Right hindlimb (tissue), 1 donor: ENCODE measurements around the gene USP4.
"Not testable (repeated sequence)": the region's sequence is repeated elsewhere in the genome, so short reads cannot be mapped to it uniquely, and the experiment has no call there.

Experiments
- DNase-seq: peaks from one replicate; pipeline ENCODE4 v3.0.0-alpha.2; 2018

The USP4 gene

DNA sequence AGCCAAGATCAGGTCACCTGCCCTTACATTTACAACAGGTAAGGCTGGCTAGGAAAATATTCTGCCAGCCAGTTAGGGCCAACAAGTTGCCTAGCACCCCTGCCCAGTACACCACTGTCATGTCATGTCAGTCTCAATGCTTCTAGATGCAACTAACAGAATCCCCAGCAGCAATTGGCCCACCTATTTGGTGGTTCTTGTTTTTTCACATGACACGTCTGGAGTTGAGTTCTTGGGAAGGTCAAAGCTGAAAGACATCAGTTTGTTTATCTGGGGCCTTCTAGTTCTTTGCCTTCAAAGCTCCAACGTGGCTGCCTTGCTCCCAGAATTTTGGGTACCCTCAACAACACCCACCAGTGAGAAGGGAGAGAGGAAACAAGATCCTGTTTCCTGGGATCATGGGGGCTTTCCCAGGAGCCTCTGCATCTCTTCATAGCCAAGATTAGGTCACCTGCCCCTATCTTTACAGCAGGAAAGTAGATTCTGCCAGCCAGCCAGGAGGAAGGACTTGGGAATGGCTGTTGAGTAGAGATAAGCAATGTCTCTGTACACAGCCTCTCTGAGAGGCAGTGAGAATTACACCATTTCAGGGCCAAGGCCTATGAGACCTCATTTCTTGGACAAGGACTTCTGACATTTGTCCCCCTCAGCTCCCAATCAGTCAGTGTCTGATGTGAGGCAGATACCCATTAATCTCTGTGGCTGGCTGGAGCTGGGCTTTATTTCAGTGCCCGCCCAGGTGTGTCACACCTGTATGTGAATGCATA is 9.7 kb upstream of the USP4 start:
- no peak for DNase-seq

GRCh38 chr3:49348361-49348760 is 8.5 kb upstream of the USP4 start:
- DNase-seq: not testable (repeated sequence)

GRCh38 chr3:49346797-49347251 is 7.0 kb upstream of the USP4 start:
- DNase-seq: no peak

GRCh38 chr3:49343163-49343562 is 3.3 kb upstream of the USP4 start:
- DNase-seq: no peak

GRCh38 chr3:49341996-49342395 is 2.1 kb upstream of the USP4 start:
- DNase-seq: no peak

DNA sequence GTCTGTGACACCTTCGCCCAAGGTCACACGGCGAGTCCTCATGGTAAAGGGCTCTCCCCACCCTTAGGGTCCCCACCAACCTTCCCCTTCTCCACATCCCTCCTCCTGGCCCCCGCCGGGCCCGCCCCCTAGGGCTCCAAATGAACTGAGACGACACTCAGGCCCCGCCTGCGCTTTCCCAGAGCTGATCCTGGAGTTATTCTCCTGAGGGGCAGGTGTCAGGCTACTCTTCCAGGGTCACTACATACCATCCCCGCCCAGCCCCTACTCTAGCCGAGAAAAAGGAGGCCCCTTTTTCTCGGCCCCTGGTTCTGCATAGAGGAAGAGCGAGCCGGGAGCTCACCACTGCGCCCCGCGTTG is 292 bp downstream of the USP4 start:
- DNase-seq: no peak

DNA sequence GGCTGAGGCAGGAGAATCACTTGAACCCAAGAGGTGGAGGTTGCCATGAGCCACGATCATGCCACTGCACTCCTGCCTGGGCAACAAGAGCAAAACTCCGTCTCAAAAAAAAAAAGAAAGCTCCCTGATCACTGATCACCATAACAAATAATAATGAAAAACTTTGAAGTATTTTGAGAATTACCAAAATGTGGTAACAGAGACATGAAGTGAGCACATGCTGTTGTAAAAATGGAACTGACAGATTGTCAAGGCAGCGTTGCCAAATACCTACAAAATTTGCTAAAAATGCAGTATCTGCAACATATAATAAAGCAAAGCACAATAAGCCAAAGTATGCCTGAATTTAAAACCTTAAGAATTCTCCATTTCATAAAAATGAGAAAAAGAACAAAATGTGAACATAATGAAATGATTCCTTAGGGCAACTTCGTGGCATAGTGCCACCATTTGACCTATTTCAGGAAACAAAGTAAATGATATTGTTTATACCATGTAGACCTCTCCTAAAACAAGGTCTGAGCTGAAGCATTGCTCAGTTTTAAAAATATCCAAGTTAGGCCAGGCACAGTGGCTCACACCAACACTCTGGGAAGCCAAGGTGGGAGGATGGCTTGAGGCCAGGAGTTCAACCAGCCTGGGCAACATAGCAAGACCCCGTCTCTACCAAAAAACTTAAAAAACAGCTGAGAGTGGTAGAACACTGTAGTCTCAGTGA is 5.8 kb downstream of the USP4 start:
- DNase-seq: no peak

DNA sequence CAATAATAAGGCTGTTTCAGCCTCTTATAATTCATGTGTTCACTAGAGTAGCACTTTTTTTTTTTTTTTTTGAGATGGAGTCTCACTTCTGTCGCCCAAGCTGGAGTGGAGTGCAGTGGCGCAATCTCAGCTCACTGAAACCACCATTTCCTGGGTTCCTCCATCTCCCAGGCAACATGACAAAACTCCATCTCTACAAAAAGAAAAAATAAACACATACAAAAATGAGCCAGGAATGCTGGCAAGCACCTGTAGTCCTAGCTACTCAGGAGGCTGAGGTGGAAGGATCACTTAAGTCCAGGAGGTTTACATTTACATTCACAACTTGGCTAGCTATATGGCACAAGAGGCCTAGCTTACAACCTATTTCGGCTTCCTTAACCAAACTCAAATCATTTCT is 6.8 kb downstream of the USP4 start:
- no peak for DNase-seq

GRCh38 chr3:49329186-49329585 is 10.7 kb downstream of the USP4 start:
- no peak for DNase-seq

DNA sequence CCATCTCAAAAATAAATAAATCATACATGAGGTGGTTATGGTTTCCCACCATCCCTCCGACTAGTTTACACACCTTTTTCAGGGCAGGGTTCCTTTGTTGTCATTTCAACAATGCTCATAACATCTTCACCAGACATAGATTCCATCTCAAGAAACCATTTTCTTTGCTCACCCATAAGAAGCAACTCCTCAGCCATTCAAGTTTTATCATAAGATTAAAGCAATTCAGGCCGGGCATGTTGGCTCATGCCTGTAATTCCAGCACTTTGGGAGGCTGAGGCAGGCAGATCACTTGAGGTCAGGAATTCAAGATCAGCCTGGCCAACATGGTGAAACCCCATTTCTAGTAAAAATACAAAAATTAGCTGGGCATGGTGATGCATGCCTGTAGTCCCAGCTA is 11.5 kb downstream of the USP4 start:
- DNase-seq: not testable (repeated sequence)

DNA sequence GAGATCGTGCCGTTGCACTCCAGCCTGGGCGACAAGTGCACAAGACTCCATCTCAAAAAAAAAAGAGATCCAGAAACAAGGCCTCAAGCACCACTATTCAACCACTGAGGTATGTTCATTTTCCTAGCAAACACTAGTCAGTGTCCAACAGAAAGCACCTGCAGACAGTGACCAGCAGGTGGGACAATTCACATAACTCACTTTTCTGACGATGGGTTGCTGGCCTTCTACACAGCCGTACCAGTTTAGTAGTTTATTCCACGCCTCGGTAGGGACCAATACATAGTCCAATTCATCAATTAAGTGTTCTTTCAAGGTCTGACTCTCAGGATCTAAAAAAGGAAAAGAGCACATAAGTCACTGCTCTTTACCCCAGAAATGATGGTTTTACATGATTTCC is 12.4 kb downstream of the USP4 start:
- DNase-seq: no peak

GRCh38 chr3:49324768-49325167 is 15.1 kb downstream of the USP4 start:
- no peak for DNase-seq

- no peak for DNase-seq
These were observed 23.0 kb downstream of the USP4 start for GRCh38 chr3:49316696-49317457.

- DNase-seq: no peak
These were observed 25.8 kb downstream of the USP4 start for GRCh38 chr3:49313896-49314688.

DNA sequence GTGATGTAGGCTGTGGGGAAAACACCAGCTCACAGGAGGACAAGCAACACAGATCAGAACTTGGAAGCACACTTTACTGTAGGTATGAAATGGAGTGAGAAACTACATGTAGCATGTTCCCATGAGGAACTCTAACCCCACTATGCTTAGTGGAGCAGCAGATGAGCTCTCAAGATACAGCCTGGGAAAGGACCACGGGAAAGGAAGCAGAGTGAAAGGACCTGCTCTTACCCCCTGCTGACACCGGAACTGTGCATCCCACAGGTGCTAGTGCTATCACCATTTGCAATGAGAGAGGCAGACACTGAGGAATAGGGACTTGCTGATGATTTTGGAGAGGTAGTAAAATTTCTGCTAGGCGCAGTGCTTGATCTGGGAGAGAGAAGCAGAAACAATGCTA is 28.6 kb downstream of the USP4 start:
- no peak for DNase-seq

- no peak for DNase-seq
These were observed 29.2 kb downstream of the USP4 start for GRCh38 chr3:49310677-49311076.

DNA sequence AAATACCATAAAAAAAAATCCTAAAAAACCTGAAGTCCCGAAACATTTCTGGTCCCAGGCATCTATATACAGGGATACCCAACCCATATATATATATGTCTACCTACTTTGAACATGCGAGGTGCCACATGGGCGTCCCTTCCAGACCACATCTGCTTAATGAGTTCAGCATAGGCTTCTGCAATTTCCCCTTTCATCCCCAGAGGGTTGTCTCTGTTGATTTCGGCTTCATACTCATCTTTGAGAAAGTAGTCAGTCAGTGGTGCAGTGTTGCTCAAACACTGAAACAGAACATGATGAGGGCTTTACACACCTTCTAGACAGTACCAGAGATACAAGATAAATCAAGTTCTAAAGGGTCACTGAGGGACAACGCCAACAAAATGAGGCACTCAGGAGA is 34.2 kb downstream of the USP4 start:
- DNase-seq: no peak

DNA sequence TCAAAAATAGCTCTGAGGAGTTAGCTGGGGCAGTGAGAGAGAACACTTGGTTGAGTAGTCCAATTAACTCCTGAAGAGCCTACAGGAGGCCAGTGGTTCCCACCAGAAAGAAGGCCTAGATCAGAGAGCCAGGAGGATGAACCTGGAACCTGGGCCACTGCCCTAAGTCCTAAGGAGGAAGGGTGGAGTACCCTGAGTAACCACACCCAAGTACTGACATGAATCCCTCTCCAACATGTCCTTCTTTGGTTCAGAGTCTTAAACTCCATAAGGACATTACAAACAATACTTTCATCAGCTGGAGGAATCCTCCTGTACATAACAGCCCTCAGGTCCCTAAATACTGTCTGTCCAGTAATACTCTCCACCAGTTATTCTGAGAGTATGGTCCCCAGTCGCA is 37.2 kb downstream of the USP4 start:
- DNase-seq: no peak

DNA sequence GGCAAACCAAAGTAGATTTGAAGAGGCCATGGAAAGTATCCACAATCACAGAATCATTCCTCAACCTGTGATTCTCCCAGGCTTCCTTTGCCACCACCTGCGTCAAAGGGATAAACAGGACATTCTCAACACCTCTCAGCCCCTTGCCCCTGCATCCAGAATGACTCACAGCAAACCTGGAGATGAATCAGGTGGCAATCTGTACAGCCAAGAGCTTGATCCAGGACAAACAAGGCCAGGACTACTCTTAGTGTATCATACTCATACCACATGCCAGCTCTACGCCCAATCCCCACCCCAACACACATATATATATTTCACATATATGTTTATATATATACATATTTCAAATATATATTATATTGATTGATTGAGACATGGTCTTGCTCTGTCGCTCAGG is 39.3 kb downstream of the USP4 start:
- DNase-seq: no peak

DNA sequence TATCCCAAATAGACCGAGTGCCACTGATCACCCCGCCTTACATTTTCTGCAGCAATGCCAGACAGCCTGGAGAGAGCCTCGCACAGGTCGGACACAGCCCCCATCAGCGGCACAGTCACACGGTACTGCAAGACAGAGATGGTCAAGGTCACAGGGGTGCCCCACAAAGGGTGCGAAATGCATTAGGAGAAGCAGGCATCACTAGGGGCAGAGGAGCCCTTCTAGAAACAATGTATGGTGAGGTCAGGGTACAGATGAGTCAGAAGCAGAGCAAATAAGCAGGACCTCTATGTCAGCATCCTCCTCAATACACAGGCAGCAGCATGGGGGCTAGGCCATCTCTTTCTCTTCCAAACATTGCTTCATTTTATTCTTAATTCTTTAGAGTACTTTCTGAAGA is 41.3 kb downstream of the USP4 start:
- DNase-seq: no peak

DNA sequence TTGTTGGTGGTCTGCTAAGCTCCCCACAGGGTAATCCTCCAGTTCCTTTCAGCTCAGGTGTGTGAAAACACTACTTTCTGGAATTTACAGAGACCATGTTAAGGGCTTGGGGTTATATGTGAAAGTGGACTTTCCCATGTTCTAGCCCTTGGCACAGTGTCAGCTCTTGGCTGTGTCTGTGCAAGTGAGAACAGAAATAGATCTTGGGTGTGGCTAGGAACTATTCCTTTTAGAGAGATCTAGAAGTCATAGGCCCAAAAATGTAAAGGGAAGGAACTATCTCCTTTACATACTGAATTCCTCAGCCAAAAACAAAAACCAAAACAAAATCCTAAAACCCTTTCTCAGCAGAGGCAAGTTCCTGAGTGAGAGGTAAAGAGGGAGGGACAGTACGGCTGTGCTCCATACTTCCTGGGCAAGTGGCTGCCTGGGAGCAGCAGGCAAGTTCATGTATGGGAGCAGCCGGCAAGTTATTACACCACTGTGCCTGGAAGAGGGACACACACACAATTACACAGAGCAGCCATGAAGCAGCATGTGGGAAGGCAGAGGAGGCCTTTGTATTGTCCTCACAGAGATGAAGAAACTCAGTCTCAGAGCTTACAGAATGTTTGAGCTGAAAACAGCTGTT is 43.0 kb downstream of the USP4 start:
- no peak for DNase-seq

- no peak for DNase-seq
These were observed 44.3 kb downstream of the USP4 start for GRCh38 chr3:49295489-49296058.
